NCI-H748 (cell line): ENCODE results near the gene ARHGEF2.

Source experiments
- DNase-seq: peaks from one replicate; lab custom pipeline; 2025; ENCODE audit not compliant: unreplicated experiment; lab: John Stamatoyannopoulos, UW

Gene ARHGEF2

GRCh38 chr1:155912056-155912536 is 66.3 kb downstream of the ARHGEF2 start:
- no peak for DNase-seq

- peak; percentile 83 for DNase-seq
These were observed 66.9 kb downstream of the ARHGEF2 start, which contains the start of gene RIT1 for GRCh38 chr1:155911156-155912055. Gene RIT1 (minus strand): TSS chr1:155911349. CDS start chr1:155910761, 588 bp downstream.

- DNase-seq: peak; percentile 54
These were observed 67.7 kb downstream of the ARHGEF2 start for GRCh38 chr1:155910621-155911121.

- no peak for DNase-seq
These were observed 68.5 kb downstream of the ARHGEF2 start for GRCh38 chr1:155909894-155910293.

GRCh38 chr1:155904261-155904660 is 74.1 kb downstream of the ARHGEF2 start:
- DNase-seq: no peak

- no peak for DNase-seq
These were observed 78.2 kb downstream of the ARHGEF2 start for GRCh38 chr1:155900161-155900560.

GRCh38 chr1:155899683-155900082 is 78.7 kb downstream of the ARHGEF2 start:
- DNase-seq: no peak

- DNase-seq: no peak
These were observed 79.5 kb downstream of the ARHGEF2 start for GRCh38 chr1:155898888-155899287.

- DNase-seq: no peak
These were observed 80.6 kb downstream of the ARHGEF2 start for GRCh38 chr1:155897746-155898145.
